SU-DHL-6 (cell line): ENCODE results near the gene LIM2.
A peak's percentile ranks its signal among the peaks of the same experiment; 100 is the strongest.

Source experiments
- H2AFZ ChIP-seq: fragments of 200-600 bp; sonication (generic); 2 replicates; pipeline ENCODE4 v1.6.1; 2014; ENCODE audit warnings: low read depth, mild to moderate bottlenecking, moderate library complexity, mixed read lengths, antibody characterized with exemption, low read length; ENCODE audit not compliant: severe bottlenecking
- H3F3A ChIP-seq: fragments of 200-600 bp; shearing (Covaris generic); 2 replicates; pipeline ENCODE4 v1.6.0; 2016; ENCODE audit warnings: antibody characterized with exemption, mild to moderate bottlenecking; ENCODE audit not compliant: insufficient read depth
- H3K27ac ChIP-seq: fragments of 200-600 bp; sonication (generic); 2 replicates; pipeline ENCODE4 v1.5.1; 2016; ENCODE audit warnings: low read depth, mild to moderate bottlenecking, low read length, moderate library complexity, mixed read lengths
- H3K27me3 ChIP-seq: fragments of 200-600 bp; sonication (generic), shearing (Covaris generic); 2 replicates; pipeline ENCODE4 v1.6.0; 2014; ENCODE audit warnings: mild to moderate bottlenecking, low read length
- H3K36me3 ChIP-seq: fragments of 200-600 bp; sonication (generic); 2 replicates; pipeline ENCODE4 v1.6.1; 2014; ENCODE audit warnings: mild to moderate bottlenecking, low read length, mixed read lengths
- H3K4me2 ChIP-seq: fragments of 300-600, 200-600 bp; shearing (Covaris generic), sonication (generic); 2 replicates; pipeline ENCODE4 v1.6.0; 2014; ENCODE audit warnings: low read length, low read depth, mild to moderate bottlenecking; ENCODE audit not compliant: poor library complexity, severe bottlenecking
- H3K4me3 ChIP-seq: fragments of 200-600 bp; sonication (generic); 2 replicates; pipeline ENCODE4 v1.5.1; 2014; ENCODE audit warnings: antibody characterized with exemption, low read length, mild to moderate bottlenecking, mixed read lengths; ENCODE audit not compliant: insufficient read depth, poor library complexity, severe bottlenecking
- H3K79me2 ChIP-seq: fragments of 200-600 bp; sonication (generic); 2 replicates; pipeline ENCODE4 v1.6.1; 2014; ENCODE audit warnings: mild to moderate bottlenecking, low read length, moderate library complexity; ENCODE audit not compliant: insufficient read depth
- H3K9ac ChIP-seq: fragments of 200-600 bp; sonication (generic); 2 replicates; pipeline ENCODE4 v1.7.0; 2014; ENCODE audit warnings: mild to moderate bottlenecking, low read length
- H3K9me2 ChIP-seq: fragments of 200-600 bp; sonication (generic); replicated peaks from 2 replicates; pipeline ENCODE4 v1.6.1; 2014; ENCODE audit warnings: low read length; ENCODE audit not compliant: insufficient read depth
- H3K9me3 ChIP-seq: fragments of 200-600 bp; sonication (generic); 2 replicates; pipeline ENCODE4 v1.6.1; 2014; ENCODE audit warnings: low read length, mixed read lengths; ENCODE audit not compliant: insufficient read depth
- H4K20me1 ChIP-seq: fragments of 200-600 bp; sonication (generic); 2 replicates; pipeline ENCODE4 v1.6.1; 2014; ENCODE audit warnings: low read depth, mild to moderate bottlenecking, antibody characterized with exemption, low read length, moderate library complexity, mixed read lengths
- CTCF ChIP-seq: fragments of 200-600 bp; sonication (generic); IDR thresholded peaks from one replicate; pipeline ENCODE4 v1.5.1; 2017; ENCODE audit warnings: antibody characterized with exemption, mild to moderate bottlenecking, low read length, moderate library complexity; ENCODE audit not compliant: insufficient read depth, poor library complexity, severe bottlenecking
- EZH2phosphoT487 ChIP-seq: fragments of 200-600 bp; sonication (generic), shearing (Covaris generic); conservative IDR thresholded peaks from 2 replicates; pipeline ENCODE4 v1.6.1; 2018; ENCODE audit warnings: mild to moderate bottlenecking, antibody characterized with exemption, low read length, moderate library complexity, mixed read lengths

Gene LIM2

GRCh38 chr19:51430221-51430620, 42.4 kb upstream of the LIM2 start:
- Histone ChIP-seq H2AFZ (no peak overlapping the region), H3K4me2 (no peak overlapping the region), H3K27ac (no peak overlapping the region), H4K20me1 (no peaks in the 10 kb centered on the region), H3K79me2 (no peaks in the 10 kb centered on the region), H3K4me3 (no peak overlapping the region), H3K9me2 (no peaks in the 10 kb centered on the region), H3K36me3 (no peaks in the 10 kb centered on the region), H3K9ac (no peak overlapping the region), H3K27me3 (no peaks in the 10 kb centered on the region), H3F3A (no peaks in the 10 kb centered on the region), H3K9me3 (no peaks in the 10 kb centered on the region)
- TF ChIP-seq CTCF (no peak), EZH2phosphoT487 (no peak)

GRCh38 chr19:51427201-51427600, 39.4 kb upstream of the LIM2 start:
- Histone ChIP-seq H3K79me2 (no peaks in the 10 kb centered on the region), H3K9me2 (no peaks in the 10 kb centered on the region), H4K20me1 (no peaks in the 10 kb centered on the region), H3K9ac (no peak overlapping the region), H3K27ac (no peak overlapping the region), H2AFZ (no peak overlapping the region), H3K4me3 (no peak overlapping the region), H3K27me3 (no peaks in the 10 kb centered on the region), H3K4me2 (no peak overlapping the region), H3K9me3 (no peaks in the 10 kb centered on the region), H3F3A (no peaks in the 10 kb centered on the region), H3K36me3 (no peaks in the 10 kb centered on the region)
- no peak for TF ChIP-seq CTCF
- no peak for TF ChIP-seq EZH2phosphoT487

- no peak overlapping the region for H3K4me3 ChIP-seq
- H3K27me3 ChIP-seq, result no peaks in the 10 kb centered on the region
- no peak overlapping the region for H3K4me2 ChIP-seq
- no peaks in the 10 kb centered on the region for H3K79me2 ChIP-seq
- H2AFZ ChIP-seq, result no peak overlapping the region
- no peak overlapping the region for H3K9ac ChIP-seq
- no peak overlapping the region for H3K27ac ChIP-seq
- peak; percentile 94 for TF ChIP-seq CTCF
- TF ChIP-seq EZH2phosphoT487, result no peak
- H3K9me3 ChIP-seq, result no peaks in the 10 kb centered on the region
- H3K9me2 ChIP-seq, result no peaks in the 10 kb centered on the region
- H4K20me1 ChIP-seq, result no peaks in the 10 kb centered on the region
- no peaks in the 10 kb centered on the region for H3F3A ChIP-seq
- no peaks in the 10 kb centered on the region for H3K36me3 ChIP-seq
Observed at GRCh38 chr19:51422053-51422448, 34.3 kb upstream of the LIM2 start.
